A549 (cell line): ENCODE data around the gene MYOZ3. TPM values are rescaled to one million over a fixed set of nuclear protein-coding genes. Genes with fewer than 3 reads are reported as not detected.

Experiments
- ATAC-seq, 2 experiments: fragments of 200-7000 bp in 1 of 2; fragments of >200 bp in 1 of 2; cut with Nextera tagmentation in 1 of 2; cut with Tn5 transposase in 1 of 2; 3 replicates each; pipeline versions ENCODE4 v1.8.0 to v1.9.1; 2018 to 2020; ENCODE audit warnings: mild to moderate bottlenecking in 1 of 2, moderate library complexity in 1 of 2
- CTCF ChIA-PET: fragments of 300-600 bp; sonication (Branson Sonifier 250); formaldehyde crosslinking; extraction: SDS; loops from one replicate; lab custom pipeline; 2021; ENCODE audit warnings: antibody characterized with exemption, inconsistent platforms; lab: Yijun Ruan, JAX
- POLR2A ChIA-PET: fragments of 350-600 bp; formaldehyde crosslinking; extraction: SDS; loops from one replicate; lab custom pipeline; 2021; ENCODE audit warnings: antibody characterized with exemption, inconsistent platforms; lab: Yijun Ruan, JAX
- DNase-seq, 2 experiments: peaks; one replicate each; pipeline versions ENCODE4 v3.0.0 to v3.0.0-alpha.2; 2011 to 2016; ENCODE audit warnings: low read depth in 1 of 2, low spot score in 1 of 2
- FAIRE-seq: peaks from 2 replicates; lab custom pipeline; 2011; peaks lifted over from hg19 to GRCh38; lab: Jason Lieb, UNC
- H3K27ac ChIP-seq, 2 experiments: fragments of >200 bp; sonication (Bioruptor Twin); formaldehyde crosslinking; 3 replicates each; pipeline ENCODE4 v1.5.1; 2016 to 2017
- H3K4me1 ChIP-seq: fragments of >200 bp; sonication (Bioruptor Twin); formaldehyde crosslinking; 3 replicates; pipeline ENCODE4 v1.6.1; 2016
- H3K4me2 ChIP-seq: fragments of >200 bp; sonication (Bioruptor Twin); formaldehyde crosslinking; 3 replicates; pipeline ENCODE4 v1.6.1; 2016
- H3K4me3 ChIP-seq: fragments of >200 bp; sonication (Bioruptor Twin); formaldehyde crosslinking; 3 replicates; pipeline ENCODE4 v1.5.1; 2016
- H3K9me3 ChIP-seq: fragments of >200 bp; sonication (Bioruptor Twin); formaldehyde crosslinking; 3 replicates; pipeline ENCODE4 v1.6.1; 2016
- CBX2 ChIP-seq: fragments of 200-600 bp; sonication (generic); IDR thresholded peaks from 2 replicates; pipeline ENCODE4 v1.6.1; 2016; ENCODE audit warnings: low read depth, mild to moderate bottlenecking, borderline replicate concordance
- FOSL2 ChIP-seq, 2 experiments: fragments of 450-650 bp in 1 of 2; fragments of >200 bp in 1 of 2; sonication (Bioruptor Twin) in 1 of 2; formaldehyde crosslinking; IDR thresholded peaks; 2 replicates each; pipeline versions ENCODE4 v1.5.0 to v1.6.1; 2016 to 2020; ENCODE audit warnings: mild to moderate bottlenecking in 1 of 2, moderate library complexity in 1 of 2
- GATA3 ChIP-seq: IDR thresholded peaks from 2 replicates; pipeline ENCODE4 v1.6.1; 2012; ENCODE audit warnings: borderline replicate concordance
- HEYL ChIP-seq: fragments of 250-450 bp; sonication (Bioruptor Pico); IDR thresholded peaks from 2 replicates; pipeline ENCODE4 v1.8.0; 2021; ENCODE audit warnings: mild to moderate bottlenecking, moderate library complexity
- HOXB13 ChIP-seq: fragments of 250-450 bp; sonication (Bioruptor Pico); IDR thresholded peaks from 2 replicates; pipeline ENCODE4 v1.5.0; 2020; ENCODE audit warnings: low read depth, mild to moderate bottlenecking, moderate library complexity
- KDM1A ChIP-seq: fragments of 200-600 bp; sonication (generic); IDR thresholded peaks from 2 replicates; pipeline ENCODE4 v1.6.1; 2016; ENCODE audit warnings: low read depth, mild to moderate bottlenecking
- MAZ ChIP-seq: fragments of 150-350 bp; IDR thresholded peaks from 2 replicates; pipeline ENCODE4 v1.6.1; 2014; ENCODE audit warnings: antibody characterized with exemption, low read depth, low read length, borderline replicate concordance
- ZFP36 ChIP-seq: fragments of 450-650 bp; IDR thresholded peaks from 2 replicates; pipeline ENCODE4 v1.6.1; 2014; ENCODE audit warnings: borderline replicate concordance; ENCODE audit not compliant: partially characterized antibody
- WGBS: methylation state at CpG from one replicate; pipeline ENCODE4 v1.1.6; 2017; ENCODE audit errors: missing lambda C conversion rate; 5-methylcytosine and 5-hydroxymethylcytosine counted together
- polyA plus RNA-seq, 4 experiments: library from polyadenylated mRNA; depleted of rRNA in 3 of 4; stranded (reverse); fragments of >200 nt; fragmentation: RNase III in 1 of 4; extraction: RNeasy Plus Mini Kit Qiagen cat#74134 plus additional on column Dnase treatment in 1 of 4; gene quantifications; 2 replicates in 3 of 4; 3 replicates in 1 of 4; pipeline ENCODE4 v1.2.3, GENCODE V29; 2011 to 2017
- TF ChIP-seq, protein P1 (sequence below): IDR thresholded peaks from 2 replicates; pipeline ENCODE4 v1.6.1; 2012

Gene MYOZ3
- polyA plus RNA-seq, 2 of the 4 experiments (the other 2 are of a cell fraction): 0.06 to 0.09 TPM

DNA sequence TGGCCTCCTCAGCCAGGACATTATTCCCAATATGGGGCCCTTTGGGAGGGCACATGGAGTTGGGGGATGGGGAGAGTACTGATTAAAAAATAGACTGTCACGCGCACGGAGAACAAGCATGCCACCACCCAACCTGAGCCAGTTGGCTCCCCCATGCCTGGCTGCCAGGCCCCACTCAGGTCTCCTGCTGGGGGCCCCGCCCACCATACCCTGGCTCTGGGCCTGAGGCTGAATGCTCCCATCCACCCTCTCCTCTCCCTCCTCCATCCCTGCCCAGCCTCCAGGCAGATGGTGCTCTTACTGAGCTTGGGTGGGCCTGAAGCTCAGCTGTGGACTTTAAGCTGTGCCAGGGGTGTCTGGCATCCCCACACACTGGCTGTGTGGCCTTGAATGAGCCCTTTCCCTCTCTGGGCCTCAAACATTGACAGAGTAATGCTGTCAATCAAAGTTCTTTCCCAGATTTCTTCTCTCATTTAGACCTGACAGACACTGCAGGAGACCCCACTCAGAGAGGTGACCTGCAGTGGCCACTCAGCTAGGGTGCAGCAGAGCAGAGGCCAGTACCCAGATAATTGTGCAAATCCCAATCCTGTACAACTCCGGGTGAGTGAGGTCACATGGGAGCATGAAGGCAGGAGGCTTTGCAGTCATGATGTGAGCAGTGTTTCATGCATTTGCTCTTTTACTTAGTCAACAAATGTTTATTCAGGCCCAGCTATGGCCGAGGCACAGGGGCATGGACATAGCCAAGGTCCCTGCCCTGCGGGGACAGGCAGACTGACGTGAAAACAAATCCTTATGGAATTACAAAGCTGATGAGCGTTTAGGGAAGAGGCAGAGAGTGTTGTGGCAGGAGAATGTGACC lies 30.4 kb upstream of the MYOZ3 start:
- no peak for DNase-seq
- ChIA-PET POLR2A (no interaction called here), CTCF (interaction anchor here (0.7 to 2.6 kb wide), 6 partner anchors 12 to 69 kb away, joined by 3 to 9 read pairs (median 3); no protein-coding TSS in a partner anchor)
- H3K9me3 ChIP-seq: no peaks in the 10 kb centered on the region
- no peak for FAIRE-seq
- H3K27ac ChIP-seq: peak overlapping the region; percentile 74 to 96
- TF ChIP-seq, protein P1, sequence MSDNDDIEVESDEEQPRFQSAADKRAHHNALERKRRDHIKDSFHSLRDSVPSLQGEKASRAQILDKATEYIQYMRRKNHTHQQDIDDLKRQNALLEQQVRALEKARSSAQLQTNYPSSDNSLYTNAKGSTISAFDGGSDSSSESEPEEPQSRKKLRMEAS: peak; percentile 50; the same call in 1 of the 2 replicates
- no peak for TF ChIP-seq HEYL (CRISPR knock-in tag)
- TF ChIP-seq ZFP36: peak; percentile 60
- TF ChIP-seq, all 56 proteins: peak for 2
- ATAC-seq: peak; percentile 21 to 32; a peak in 5 of 6 replicates
- H3K4me1 ChIP-seq: peaks cover 93% of the 10 kb centered on the region
- peak overlapping the region; percentile 60 for H3K4me2 ChIP-seq
- WGBS: 45% methylated on average over 9 of the region's 9 CpGs
- no peak overlapping the region for H3K4me3 ChIP-seq

DNA sequence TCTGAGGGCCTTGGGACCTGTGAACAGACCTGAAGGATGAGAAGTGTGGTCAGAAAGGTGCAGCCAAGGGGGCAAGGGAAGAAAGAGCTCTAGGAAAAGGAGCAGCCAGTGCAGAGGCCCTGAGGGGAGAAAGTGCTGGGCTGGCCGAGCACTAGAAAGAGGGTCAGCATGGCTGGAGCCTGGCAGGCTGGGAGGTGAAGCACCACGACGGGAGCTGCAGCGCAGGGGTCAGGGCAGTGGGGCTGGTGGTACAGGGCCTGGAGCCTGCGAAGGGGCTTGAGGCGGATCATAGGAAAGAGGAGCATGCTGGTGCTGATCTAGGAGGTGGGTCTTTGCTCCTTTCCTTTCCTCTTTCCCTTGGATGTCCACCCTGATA lies 29.7 kb upstream of the MYOZ3 start:
- Histone ChIP-seq H3K4me2 (peak overlapping the region; percentile 60), H3K27ac (peak overlapping the region; percentile 74 to 96), H3K4me1 (peaks cover 93% of the 10 kb centered on the region), H3K4me3 (no peak overlapping the region), H3K9me3 (no peaks in the 10 kb centered on the region)
- DNase-seq: no peak
- FAIRE-seq: no peak
- 78% methylated on average over 6 of the region's 6 CpGs for WGBS
- POLR2A ChIA-PET: no interaction called here
- ATAC-seq: peak in 1 of 2 experiments; percentile 3; a peak in 2 of 6 replicates
- CTCF ChIA-PET: interaction anchor here (1.0 to 2.3 kb wide), 5 partner anchors 12 to 70 kb away, joined by 3 to 6 read pairs (median 3); no protein-coding TSS in a partner anchor
- no peak for TF ChIP-seq GATA3
- no peak for TF ChIP-seq CBX2
- TF ChIP-seq, protein P1: 0 out of 2 replicates have a peak, but pooled peaks have one; percentile 7

DNA sequence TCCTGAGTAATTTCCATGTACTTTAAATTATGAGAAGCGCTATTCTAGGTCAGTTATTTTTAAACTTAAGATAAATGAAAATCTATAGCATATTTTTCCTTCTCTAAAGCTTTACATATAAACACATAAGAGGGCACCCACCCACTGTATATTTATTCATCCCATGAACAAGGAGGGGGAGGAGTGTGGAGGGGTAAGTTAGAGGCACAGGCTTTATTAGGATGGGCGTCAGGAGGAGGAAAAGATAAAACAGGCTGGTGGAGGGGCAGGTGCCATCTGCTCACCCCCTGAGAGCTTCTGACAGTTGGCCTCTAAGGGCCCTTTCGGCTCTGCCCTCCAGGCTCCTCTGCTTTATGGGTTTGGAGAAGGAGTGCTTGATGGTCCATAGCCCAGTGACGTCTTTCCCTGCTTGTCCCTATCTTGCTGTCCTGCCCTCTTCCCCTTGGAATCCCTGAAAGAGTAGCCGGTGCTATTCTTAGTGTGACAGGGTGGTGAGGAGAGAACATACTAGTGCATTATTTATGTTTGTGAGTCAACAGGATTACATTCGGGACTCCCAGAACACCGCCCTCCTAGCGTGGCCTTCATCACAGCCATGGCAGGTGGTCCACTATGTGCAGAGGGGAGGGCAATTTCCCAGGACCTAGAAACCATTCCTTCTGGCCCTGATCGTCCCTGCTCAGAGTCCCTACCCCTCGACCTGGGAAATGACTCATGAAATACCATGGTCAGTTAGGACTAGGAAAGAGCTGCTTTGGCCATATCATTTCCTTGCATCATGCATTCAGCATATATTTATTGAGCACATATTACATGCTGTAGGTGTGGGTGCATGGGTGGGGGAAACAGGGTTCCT lies 28.5 kb upstream of the MYOZ3 start:
- H3K4me1 ChIP-seq: peaks cover 92% of the 10 kb centered on the region
- no peak for FAIRE-seq
- peak; percentile 17 to 22 for ATAC-seq
- H3K27ac ChIP-seq: peak overlapping the region; percentile 74 to 96
- DNase-seq: peak in 1 of 2 experiments; percentile 51
- CTCF ChIA-PET: interaction anchor here (0.6 to 2.3 kb wide), 8 partner anchors 11 to 145 kb away, joined by 3 to 13 read pairs (median 4); no protein-coding TSS in a partner anchor
- H3K4me3 ChIP-seq: no peak overlapping the region
- TF ChIP-seq MAZ (no peak), FOSL2 (IDR thresholded peaks at IDR 0.05) (no peak), FOSL2 (CRISPR knock-in tag; IDR thresholded peaks at IDR 0.05) (peak; percentile 26)
- TF ChIP-seq, all 56 proteins: peak for 1
- 24% methylated on average over 10 of the region's 10 CpGs for WGBS
- POLR2A ChIA-PET: interaction anchor here (1.0 kb wide), 1 partner anchor 22 kb away, joined by 3 read pairs; no protein-coding TSS in a partner anchor
- H3K4me2 ChIP-seq: peak overlapping the region; percentile 60
- no peaks in the 10 kb centered on the region for H3K9me3 ChIP-seq

DNA sequence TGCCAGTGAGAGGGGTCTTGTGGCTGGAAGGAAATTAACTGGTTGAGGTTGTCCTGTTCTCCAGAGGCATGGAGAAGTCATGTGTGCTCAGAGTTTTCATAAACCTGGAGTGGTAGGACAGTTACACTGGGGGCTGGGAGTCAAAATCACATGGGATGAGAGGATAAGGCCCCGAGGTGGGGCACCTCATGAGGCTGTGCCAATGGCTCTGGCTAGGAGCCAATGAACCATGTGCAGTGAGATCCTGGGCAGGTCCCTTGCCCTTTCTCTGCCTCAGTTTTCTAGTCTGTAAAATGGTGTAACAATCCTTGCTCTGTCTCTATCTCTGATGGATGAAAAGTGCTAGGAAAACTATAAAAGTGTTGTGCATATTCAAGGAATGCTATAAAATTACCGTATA lies 27.6 kb upstream of the MYOZ3 start:
- ChIA-PET CTCF (interaction anchor here (0.6 to 2.3 kb wide), 3 partner anchors 10 to 146 kb away, joined by 3 to 13 read pairs (median 6); no protein-coding TSS in a partner anchor), POLR2A (interaction anchor here (1.0 kb wide), 1 partner anchor 21 kb away, joined by 3 read pairs; no protein-coding TSS in a partner anchor)
- H3K27ac ChIP-seq: peak overlapping the region; percentile 74 to 96

More for the DNA sequence above, 27.6 kb upstream of the MYOZ3 start:
- Histone ChIP-seq H3K4me3 (no peak overlapping the region), H3K9me3 (no peaks in the 10 kb centered on the region), H3K4me2 (peak overlapping the region; percentile 60; the same call in 2 of the 3 replicates), H3K4me1 (peaks cover 91% of the 10 kb centered on the region)
- FAIRE-seq: no peak
- WGBS: 65% methylated on average over 2 of the region's 2 CpGs
- no peak for ATAC-seq
- no peak for DNase-seq
- TF ChIP-seq HOXB13 (no peak), KDM1A (peak; percentile 39; the same call in 1 of the 2 replicates)
